SK-N-SH treated with all-trans-retinoic acid at 6 μM for 48 hours (cell line): ENCODE measurements around the gene FN1.

Experiments
- CREB5 ChIP-seq: fragments of 250-450 bp; sonication (Bioruptor Pico); IDR thresholded peaks from 2 replicates; pipeline ENCODE4 v1.5.1; 2020; ENCODE audit warnings: low read depth, mild to moderate bottlenecking, moderate library complexity
- ESRRG ChIP-seq: fragments of 250-450 bp; sonication (Bioruptor Pico); IDR thresholded peaks from 2 replicates; pipeline ENCODE4 v1.6.1; 2021; ENCODE audit warnings: mild to moderate bottlenecking
- ISL1 ChIP-seq: fragments of 250-450 bp; sonication (Bioruptor Pico); IDR thresholded peaks from 2 replicates; pipeline ENCODE4 v2.1.2; 2022; ENCODE audit warnings: mild to moderate bottlenecking, moderate library complexity
- RARB ChIP-seq: fragments of 250-450 bp; sonication (Bioruptor Pico); IDR thresholded peaks from 2 replicates; pipeline ENCODE4 v1.8.0; 2021; ENCODE audit warnings: mild to moderate bottlenecking, moderate library complexity
- ZFP3 ChIP-seq: fragments of 250-450 bp; sonication (Bioruptor Pico); IDR thresholded peaks from 2 replicates; pipeline ENCODE4 v1.5.0; 2020; ENCODE audit warnings: mild to moderate bottlenecking, moderate library complexity
- ZNF70 ChIP-seq: fragments of 450-650 bp; formaldehyde crosslinking; IDR thresholded peaks from 2 replicates; pipeline ENCODE4 v1.5.0; 2020; ENCODE audit warnings: mild to moderate bottlenecking, moderate library complexity
- TF ChIP-seq, protein P1 (sequence below): fragments of 250-450 bp; sonication (Bioruptor Pico); IDR thresholded peaks from 2 replicates; pipeline ENCODE4 v1.8.0; 2020; ENCODE audit warnings: mild to moderate bottlenecking, moderate library complexity, borderline replicate concordance
- TF ChIP-seq, protein P2 (sequence below): fragments of 250-450 bp; sonication (Bioruptor Pico); IDR thresholded peaks from 2 replicates; pipeline ENCODE4 v1.5.0; 2020; ENCODE audit warnings: mild to moderate bottlenecking, moderate library complexity

DNA sequence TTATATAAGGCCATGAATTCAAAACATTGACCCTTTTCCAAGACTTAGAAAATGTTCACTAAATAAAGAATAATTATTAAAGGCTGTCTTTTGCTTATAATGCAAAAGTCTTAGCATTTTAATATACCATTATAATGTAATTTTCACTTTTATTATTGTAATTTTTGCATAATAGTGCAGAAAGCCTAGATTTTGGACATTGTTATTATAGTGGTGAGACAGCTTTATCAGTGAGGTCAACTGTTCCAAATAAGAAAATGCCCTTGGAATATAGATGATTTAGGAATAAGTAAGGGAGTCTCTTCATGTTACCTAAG, 67.4 kb downstream of the FN1 start:
- TF ChIP-seq, protein P1, sequence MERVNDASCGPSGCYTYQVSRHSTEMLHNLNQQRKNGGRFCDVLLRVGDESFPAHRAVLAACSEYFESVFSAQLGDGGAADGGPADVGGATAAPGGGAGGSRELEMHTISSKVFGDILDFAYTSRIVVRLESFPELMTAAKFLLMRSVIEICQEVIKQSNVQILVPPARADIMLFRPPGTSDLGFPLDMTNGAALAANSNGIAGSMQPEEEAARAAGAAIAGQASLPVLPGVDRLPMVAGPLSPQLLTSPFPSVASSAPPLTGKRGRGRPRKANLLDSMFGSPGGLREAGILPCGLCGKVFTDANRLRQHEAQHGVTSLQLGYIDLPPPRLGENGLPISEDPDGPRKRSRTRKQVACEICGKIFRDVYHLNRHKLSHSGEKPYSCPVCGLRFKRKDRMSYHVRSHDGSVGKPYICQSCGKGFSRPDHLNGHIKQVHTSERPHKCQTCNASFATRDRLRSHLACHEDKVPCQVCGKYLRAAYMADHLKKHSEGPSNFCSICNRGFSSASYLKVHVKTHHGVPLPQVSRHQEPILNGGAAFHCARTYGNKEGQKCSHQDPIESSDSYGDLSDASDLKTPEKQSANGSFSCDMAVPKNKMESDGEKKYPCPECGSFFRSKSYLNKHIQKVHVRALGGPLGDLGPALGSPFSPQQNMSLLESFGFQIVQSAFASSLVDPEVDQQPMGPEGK (CRISPR knock-in tag), result no peak
- TF ChIP-seq ZFP3 (no peak), RARB (CRISPR knock-in tag) (no peak), ESRRG (CRISPR knock-in tag) (no peak), CREB5 (CRISPR knock-in tag) (no peak), ZNF70 (CRISPR knock-in tag) (no peak), ISL1 (CRISPR knock-in tag) (no peak)
- TF ChIP-seq, protein P2, sequence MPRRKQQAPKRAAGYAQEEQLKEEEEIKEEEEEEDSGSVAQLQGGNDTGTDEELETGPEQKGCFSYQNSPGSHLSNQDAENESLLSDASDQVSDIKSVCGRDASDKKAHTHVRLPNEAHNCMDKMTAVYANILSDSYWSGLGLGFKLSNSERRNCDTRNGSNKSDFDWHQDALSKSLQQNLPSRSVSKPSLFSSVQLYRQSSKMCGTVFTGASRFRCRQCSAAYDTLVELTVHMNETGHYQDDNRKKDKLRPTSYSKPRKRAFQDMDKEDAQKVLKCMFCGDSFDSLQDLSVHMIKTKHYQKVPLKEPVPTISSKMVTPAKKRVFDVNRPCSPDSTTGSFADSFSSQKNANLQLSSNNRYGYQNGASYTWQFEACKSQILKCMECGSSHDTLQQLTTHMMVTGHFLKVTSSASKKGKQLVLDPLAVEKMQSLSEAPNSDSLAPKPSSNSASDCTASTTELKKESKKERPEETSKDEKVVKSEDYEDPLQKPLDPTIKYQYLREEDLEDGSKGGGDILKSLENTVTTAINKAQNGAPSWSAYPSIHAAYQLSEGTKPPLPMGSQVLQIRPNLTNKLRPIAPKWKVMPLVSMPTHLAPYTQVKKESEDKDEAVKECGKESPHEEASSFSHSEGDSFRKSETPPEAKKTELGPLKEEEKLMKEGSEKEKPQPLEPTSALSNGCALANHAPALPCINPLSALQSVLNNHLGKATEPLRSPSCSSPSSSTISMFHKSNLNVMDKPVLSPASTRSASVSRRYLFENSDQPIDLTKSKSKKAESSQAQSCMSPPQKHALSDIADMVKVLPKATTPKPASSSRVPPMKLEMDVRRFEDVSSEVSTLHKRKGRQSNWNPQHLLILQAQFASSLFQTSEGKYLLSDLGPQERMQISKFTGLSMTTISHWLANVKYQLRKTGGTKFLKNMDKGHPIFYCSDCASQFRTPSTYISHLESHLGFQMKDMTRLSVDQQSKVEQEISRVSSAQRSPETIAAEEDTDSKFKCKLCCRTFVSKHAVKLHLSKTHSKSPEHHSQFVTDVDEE (CRISPR knock-in tag), result no peak
